ENCODE measurements around the gene QRSL1. TPM values are rescaled to one million over a fixed set of nuclear protein-coding genes. Genes with fewer than 3 reads are reported as not detected.
"Not testable (repeated sequence)": the region's sequence is repeated elsewhere in the genome, so short reads cannot be mapped to it uniquely, and the experiment has no call there.

QRSL1 gene
- total RNA-seq, 1 donor = 16.0 TPM

DNA sequence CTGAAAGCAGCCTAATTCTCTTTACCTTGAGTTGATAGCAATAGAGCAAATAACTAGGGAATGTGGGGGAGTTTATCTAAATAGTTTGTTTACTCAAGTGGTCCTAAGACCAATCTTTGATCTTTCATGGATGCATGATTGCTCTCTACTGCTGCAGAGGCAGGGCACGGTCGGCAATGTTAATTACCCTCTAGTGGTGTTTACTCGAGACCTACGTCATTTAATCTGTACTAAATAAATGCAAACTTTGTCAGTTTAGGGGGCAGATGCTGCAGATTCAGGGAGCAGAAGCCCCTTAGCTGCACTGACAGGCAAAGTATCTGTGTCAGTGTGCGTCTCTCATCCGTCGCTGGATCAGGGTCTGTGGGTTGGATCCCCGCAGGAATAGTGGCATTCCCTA, 7.0 kb upstream of the QRSL1 start:
- no peak for DNase-seq (ENCODE audit: low read depth)
- no peak for TF ChIP-seq CTCF (IDR thresholded peaks at IDR 0.05; ENCODE audit: insufficient read depth, low read depth, low read length)

DNA sequence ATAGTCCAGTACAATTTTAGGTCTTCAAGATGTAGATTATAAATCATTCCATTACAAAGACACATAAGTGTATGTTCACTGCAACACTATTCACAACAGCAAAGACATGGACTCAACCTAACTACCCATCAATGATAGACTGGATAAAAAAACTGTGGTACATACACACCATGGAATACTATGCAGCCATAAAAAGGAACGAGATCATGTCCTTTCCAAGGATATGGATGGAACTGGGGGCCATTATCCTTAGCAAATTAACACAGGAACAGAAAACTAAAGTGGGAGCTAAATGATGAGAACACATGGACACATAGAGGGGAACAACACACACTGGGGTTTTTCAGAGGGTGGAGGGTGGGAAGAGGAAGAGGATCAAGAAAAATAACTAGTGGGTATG, 6.3 kb upstream of the QRSL1 start:
- no peak overlapping the region for H3K4me3 ChIP-seq (ENCODE audit: low read depth, low read length)
- TF ChIP-seq CTCF (IDR thresholded peaks at IDR 0.05; ENCODE audit: insufficient read depth, low read depth, low read length) = no peak
- no peak for DNase-seq (ENCODE audit: low read depth)

More for the DNA sequence above, 7.0 kb upstream of the QRSL1 start:
- no peak overlapping the region for H3K4me3 ChIP-seq (ENCODE audit: low read depth, low read length)

- DNase-seq (ENCODE audit: low read depth) = no peak
- no peak for TF ChIP-seq CTCF (IDR thresholded peaks at IDR 0.05; ENCODE audit: insufficient read depth, low read depth, low read length)
- H3K4me3 ChIP-seq (ENCODE audit: low read depth, low read length) = no peak overlapping the region
These were observed 2.9 kb upstream of the QRSL1 start for GRCh38 chr6:106626485-106626884.

DNA sequence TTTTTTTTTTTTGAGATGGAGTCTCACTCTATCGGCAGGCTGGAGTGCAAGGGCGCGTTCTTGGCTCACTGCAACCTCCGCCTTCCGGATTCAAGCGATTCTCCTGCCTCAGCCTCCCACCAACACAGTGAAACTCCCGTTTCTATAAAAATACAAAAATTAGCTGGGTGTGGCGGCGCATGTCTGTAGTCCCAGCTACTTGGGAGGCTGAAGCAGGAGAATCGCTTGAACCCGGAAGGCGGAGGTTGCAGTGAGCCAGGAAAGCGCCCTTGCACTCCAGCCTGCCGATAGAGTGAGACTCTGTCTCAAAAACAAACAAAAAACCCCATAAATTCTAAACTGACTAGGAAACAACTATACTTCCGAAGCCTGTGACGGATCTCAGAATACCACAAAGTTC, 1.6 kb upstream of the QRSL1 start:
- DNase-seq (ENCODE audit: low read depth) = not testable (repeated sequence)
- peak overlapping the region; percentile 2 for H3K4me3 ChIP-seq (ENCODE audit: low read depth, low read length)

- TF ChIP-seq CTCF (IDR thresholded peaks at IDR 0.05; ENCODE audit: insufficient read depth, low read depth, low read length) = no peak
- no peak for DNase-seq (ENCODE audit: low read depth)
- peak overlapping the region; percentile 89 for H3K4me3 ChIP-seq (ENCODE audit: low read depth, low read length)
These were observed 698 bp upstream of the QRSL1 start for GRCh38 chr6:106628658-106629102.

DNA sequence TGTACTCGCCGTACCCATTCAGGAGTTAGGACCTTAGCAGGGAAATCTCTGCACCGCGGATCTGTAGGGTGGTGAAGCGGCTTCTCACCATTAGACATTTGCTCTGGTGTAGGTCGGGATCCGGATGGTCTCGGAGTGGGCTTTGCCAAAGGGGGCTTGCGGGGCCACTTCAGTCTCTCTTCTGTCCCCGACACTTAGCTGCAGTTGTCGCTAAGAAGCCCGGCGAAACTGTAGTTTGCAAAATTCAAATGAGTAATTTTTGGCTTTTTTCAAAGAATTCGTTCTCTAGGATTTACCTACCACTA, 433 bp downstream of the QRSL1 start:
- DNase-seq (ENCODE audit: low read depth) = no peak
- TF ChIP-seq CTCF (IDR thresholded peaks at IDR 0.05; ENCODE audit: insufficient read depth, low read depth, low read length) = no peak
- H3K4me3 ChIP-seq (ENCODE audit: low read depth, low read length) = peak overlapping the region; percentile 89

DNA sequence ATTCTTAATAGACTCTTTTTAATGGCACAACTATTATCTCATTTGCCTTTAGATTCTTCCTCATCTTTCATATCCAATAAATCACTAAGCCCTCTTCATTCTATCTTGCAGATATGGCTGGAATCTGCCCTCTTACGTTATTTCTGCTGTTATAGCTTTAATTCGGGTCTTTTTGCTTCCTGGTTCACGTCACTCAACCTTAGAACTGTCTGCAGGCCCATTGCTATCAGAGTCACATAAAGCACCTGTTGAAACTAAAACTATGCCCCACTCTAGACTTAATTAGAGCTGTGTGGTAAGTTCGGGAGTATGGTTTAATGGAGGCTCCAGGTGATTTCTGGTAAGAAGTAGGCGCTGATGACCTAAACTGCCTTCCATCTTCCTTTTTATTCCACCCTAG, 988 bp downstream of the QRSL1 start:
- H3K4me3 ChIP-seq (ENCODE audit: low read depth, low read length) = peak overlapping the region; percentile 89
- no peak for TF ChIP-seq CTCF (IDR thresholded peaks at IDR 0.05; ENCODE audit: insufficient read depth, low read depth, low read length)
- DNase-seq (ENCODE audit: low read depth) = peak; percentile 6
